Spinal cord (tissue), 10 donors: ENCODE measurements around the gene ZNF787. TPM values are rescaled to one million over a fixed set of nuclear protein-coding genes. Genes with fewer than 3 reads are reported as not detected.
"Not testable (repeated sequence)": the region's sequence is repeated elsewhere in the genome, so short reads cannot be mapped to it uniquely, and the experiment has no call there.

Source experiments
- DNase-seq, 6 donors: peaks; one replicate each; pipeline versions ENCODE4 v3.0.0 to v3.0.0-alpha.2; 2013 to 2015; ENCODE audit warnings: low spot score in 6 of 6, low read depth in 4 of 6
- H3K27ac ChIP-seq: one replicate; pipeline ENCODE4 v1.5.1; 2013; ENCODE audit warnings: low read depth, low read length, control low read depth
- H3K27me3 ChIP-seq: one replicate; pipeline ENCODE4 v1.6.1; 2013; ENCODE audit warnings: low read length; ENCODE audit not compliant: control insufficient read depth, insufficient read depth
- H3K36me3 ChIP-seq: one replicate; pipeline ENCODE4 v1.6.1; 2013; ENCODE audit warnings: low read length; ENCODE audit not compliant: control insufficient read depth, insufficient read depth
- H3K4me1 ChIP-seq: one replicate; pipeline ENCODE4 v1.6.1; 2013; ENCODE audit warnings: low read length; ENCODE audit not compliant: control insufficient read depth, insufficient read depth
- H3K4me3 ChIP-seq: one replicate; pipeline ENCODE4 v1.5.1; 2013; ENCODE audit warnings: low read depth, low read length, control low read depth
- H3K9me3 ChIP-seq: one replicate; pipeline ENCODE4 v1.6.1; 2013; ENCODE audit warnings: low read length; ENCODE audit not compliant: control insufficient read depth, insufficient read depth
- WGBS: methylation state at CpG from one replicate; pipeline ENCODE4 v1.1.5; 2013; ENCODE audit warnings: missing lambda C conversion rate; ENCODE audit not compliant: insufficient coverage; 5-methylcytosine and 5-hydroxymethylcytosine counted together
- polyA plus RNA-seq, 2 donors: library from polyadenylated mRNA; unstranded; fragments of 120-200 nt; gene quantifications; one replicate each; pipeline ENCODE4 v1.2.1, GENCODE V29; 2013; ENCODE audit not compliant: insufficient read length in 2 of 2
- total RNA-seq, 2 donors: library from RNA; depleted of rRNA in 1 of 2; stranded (reverse); fragments of 120-200 nt in 1 of 2; fragments of >200 nt in 1 of 2; gene quantifications; one replicate each; pipeline versions ENCODE4 v1.2.3 to v1.2.4, GENCODE V29; 2013 to 2014
- donor health status: healthy.

Gene ZNF787
- total and polyA plus RNA-seq, 4 donors = 8.9 to 27.4 (median 23.6) TPM

DNA sequence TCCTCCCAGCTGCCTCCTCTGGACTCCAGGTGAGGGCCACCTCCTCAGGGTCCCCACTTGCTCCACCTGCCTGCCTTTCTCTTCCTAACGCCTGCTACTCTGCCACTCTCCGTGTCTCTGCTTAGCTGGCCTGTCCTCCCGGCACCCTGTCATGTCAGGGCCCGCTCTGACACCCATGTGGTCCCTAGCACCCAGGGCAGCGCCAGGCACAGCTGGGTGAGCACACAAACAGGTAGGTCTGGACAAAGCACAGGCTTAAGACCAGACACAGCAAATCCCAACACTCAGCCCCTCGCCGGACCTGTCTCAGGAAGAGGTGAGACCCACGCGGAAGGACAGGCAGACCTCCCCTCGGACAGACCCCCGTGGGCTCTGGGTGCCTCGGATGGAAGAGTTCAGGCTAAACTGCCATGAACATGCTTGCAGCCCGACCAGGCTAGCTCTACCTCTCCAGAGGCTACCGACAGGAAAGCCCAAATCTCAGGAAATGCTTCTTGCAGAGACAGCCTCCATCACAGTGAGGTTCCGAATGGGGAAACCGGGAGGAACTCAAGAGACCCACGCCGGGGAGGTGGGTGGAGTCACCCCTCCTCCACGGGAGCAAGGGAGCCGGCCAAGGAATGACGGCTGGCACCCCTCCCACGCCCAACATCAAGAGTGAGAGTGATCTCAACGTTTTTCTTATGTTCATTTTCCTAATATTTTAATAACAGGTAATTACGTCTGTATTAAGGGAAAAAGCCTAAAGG is 12.5 kb downstream of the ZNF787 start:
- 65% methylated on average over 17 of the region's 24 CpGs for WGBS
- Histone ChIP-seq H3K27ac (no peak overlapping the region), H3K9me3 (no peaks in the 10 kb centered on the region), H3K36me3 (peaks cover 44% of the 10 kb centered on the region), H3K4me1 (peaks cover 69% of the 10 kb centered on the region), H3K27me3 (no peaks in the 10 kb centered on the region), H3K4me3 (no peak overlapping the region)
- peak in 1 of 6 donors; percentile 37 for DNase-seq

DNA sequence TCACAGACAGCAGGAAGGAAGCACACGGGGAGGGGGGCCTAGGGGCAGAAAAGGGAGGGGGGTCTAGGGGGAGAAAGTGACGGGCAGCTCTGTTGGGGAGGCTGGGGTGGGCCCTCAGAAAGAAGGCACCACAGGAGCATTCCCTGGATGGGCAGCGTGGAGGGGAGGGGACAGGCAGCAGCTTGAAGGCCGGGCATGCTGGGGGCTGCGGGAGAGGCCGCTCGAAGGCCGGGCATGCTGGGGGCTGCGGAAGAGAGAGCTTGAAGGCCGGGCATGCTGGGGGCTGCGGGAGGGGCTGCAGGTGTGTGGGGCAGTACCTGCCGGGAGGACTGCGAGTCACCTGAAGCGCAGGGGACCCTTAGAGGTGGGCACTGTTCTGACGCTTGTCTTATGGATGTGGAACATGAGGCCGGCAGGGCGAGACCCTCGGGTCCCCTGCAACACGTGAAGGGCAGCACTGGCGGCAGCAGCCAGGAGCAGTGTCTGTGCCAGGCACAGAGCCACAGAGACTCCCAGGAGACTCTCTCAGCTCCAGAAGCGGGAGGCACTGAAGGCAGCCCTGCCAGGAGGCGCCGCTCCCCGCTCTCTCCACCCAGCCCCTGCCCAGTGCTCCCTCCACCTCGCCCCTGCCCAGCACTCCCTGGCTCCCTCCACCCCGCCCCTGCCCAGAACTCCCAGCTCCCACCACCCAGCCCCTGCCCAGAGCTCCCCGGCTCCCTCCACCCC is 13.3 kb downstream of the ZNF787 start:
- Histone ChIP-seq H3K36me3 (peaks cover 52% of the 10 kb centered on the region), H3K27ac (no peak overlapping the region), H3K4me3 (no peak overlapping the region), H3K4me1 (peaks cover 64% of the 10 kb centered on the region), H3K27me3 (no peaks in the 10 kb centered on the region), H3K9me3 (no peaks in the 10 kb centered on the region)
- no peak for DNase-seq
- 75% methylated on average over 25 of the region's 27 CpGs for WGBS

- Histone ChIP-seq H3K27me3 (no peaks in the 10 kb centered on the region), H3K4me1 (peaks cover 61% of the 10 kb centered on the region), H3K27ac (no peak overlapping the region), H3K4me3 (no peak overlapping the region), H3K36me3 (peaks cover 58% of the 10 kb centered on the region), H3K9me3 (no peaks in the 10 kb centered on the region)
- no peak for DNase-seq
- WGBS = 97% methylated on average over 8 of the region's 11 CpGs
These were observed 14.1 kb downstream of the ZNF787 start for GRCh38 chr19:56106993-56107392.

DNA sequence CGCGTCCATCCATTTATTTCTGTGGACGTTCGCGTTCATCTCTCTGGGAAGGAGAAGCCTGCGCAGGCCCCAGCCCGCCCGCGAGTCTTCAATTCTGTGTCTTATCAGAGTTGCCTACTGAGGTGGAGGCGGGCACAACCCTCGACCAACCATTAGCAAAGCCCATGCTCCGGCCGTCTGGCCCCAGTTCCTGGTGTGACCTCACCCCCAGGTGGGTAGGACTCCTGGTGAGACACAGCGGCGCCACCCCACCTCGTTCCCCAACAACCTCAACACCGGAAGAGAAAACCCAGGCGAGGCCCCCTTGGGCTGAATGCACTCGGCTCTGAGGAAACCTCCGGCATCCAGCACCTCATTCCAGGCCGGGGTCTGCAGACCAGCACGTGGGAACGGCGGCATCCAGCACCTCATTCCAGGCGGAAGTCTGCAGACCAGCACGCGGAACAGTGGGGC is 14.7 kb downstream of the ZNF787 start:
- 88% methylated on average over 23 of the region's 27 CpGs for WGBS
- H3K4me3 ChIP-seq = no peak overlapping the region
- H3K27me3 ChIP-seq = no peaks in the 10 kb centered on the region
- H3K9me3 ChIP-seq = no peaks in the 10 kb centered on the region
- no peak for DNase-seq
- peaks cover 58% of the 10 kb centered on the region for H3K36me3 ChIP-seq
- H3K27ac ChIP-seq = no peak overlapping the region
- H3K4me1 ChIP-seq = peaks cover 55% of the 10 kb centered on the region

- H3K36me3 ChIP-seq = peaks cover 58% of the 10 kb centered on the region
- not testable (repeated sequence) for H3K4me3 ChIP-seq, H3K27ac ChIP-seq, DNase-seq, H3K27me3 ChIP-seq, H3K9me3 ChIP-seq
- H3K4me1 ChIP-seq = peaks cover 50% of the 10 kb centered on the region
- WGBS = 95% methylated on average over 59 of the region's 61 CpGs
These were observed 15.2 kb downstream of the ZNF787 start for GRCh38 chr19:56105831-56106396.

- Histone ChIP-seq H3K36me3 (peaks cover 61% of the 10 kb centered on the region), H3K4me3 (no peak overlapping the region), H3K27ac (no peak overlapping the region), H3K9me3 (no peaks in the 10 kb centered on the region), H3K4me1 (peaks cover 44% of the 10 kb centered on the region), H3K27me3 (no peaks in the 10 kb centered on the region)
- WGBS = 13% methylated on average over 20 of the region's 22 CpGs
- DNase-seq = peak in 3 of 6 donors; percentile 23 to 79 (median 72)
These were observed 15.9 kb downstream of the ZNF787 start for GRCh38 chr19:56105090-56105701.

DNA sequence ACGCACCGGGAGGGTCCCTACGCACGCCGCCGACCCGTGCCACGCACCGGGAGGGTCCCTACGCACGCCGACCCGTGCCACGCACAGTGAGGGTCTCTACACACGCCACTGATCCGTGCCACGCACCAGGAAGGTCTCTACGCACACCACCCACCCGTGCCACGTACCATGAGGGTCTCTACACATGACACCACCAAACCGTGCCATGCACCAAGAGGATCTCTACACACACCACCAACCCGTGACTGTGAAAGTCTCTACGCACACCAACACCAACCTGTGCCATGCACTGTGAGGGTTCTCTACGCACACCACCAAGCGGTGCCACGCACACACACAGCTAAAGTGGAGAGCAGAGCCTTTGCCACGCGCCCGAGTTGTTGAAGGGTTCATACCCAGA is 16.7 kb downstream of the ZNF787 start:
- H3K36me3 ChIP-seq = peaks cover 68% of the 10 kb centered on the region
- no peak for DNase-seq
- 99% methylated on average over 28 of the region's 29 CpGs for WGBS
- no peak overlapping the region for H3K4me3 ChIP-seq
- H3K27me3 ChIP-seq = no peaks in the 10 kb centered on the region
- H3K27ac ChIP-seq = no peak overlapping the region
- H3K9me3 ChIP-seq = no peaks in the 10 kb centered on the region
- H3K4me1 ChIP-seq = peaks cover 40% of the 10 kb centered on the region

GRCh38 chr19:56103027-56103614 is 18.0 kb downstream of the ZNF787 start:
- H3K4me1 ChIP-seq = peaks cover 27% of the 10 kb centered on the region
- WGBS = 89% methylated on average over 20 of the region's 20 CpGs
- H3K27ac ChIP-seq = no peak overlapping the region
- DNase-seq = no peak
- H3K27me3 ChIP-seq = no peaks in the 10 kb centered on the region
- no peaks in the 10 kb centered on the region for H3K9me3 ChIP-seq
- H3K4me3 ChIP-seq = no peak overlapping the region
- H3K36me3 ChIP-seq = peaks cover 70% of the 10 kb centered on the region
